HG03575 (cell line): ENCODE measurements around the gene TSPEAR.

Source experiments
- ATAC-seq: cut with Tn5 transposase; IDR thresholded peaks from one replicate; pipeline ENCODE4 v1.9.1; 2021; ENCODE audit not compliant: unreplicated experiment, insufficient number of reproducible peaks, low FRiP score; ENCODE audit errors: extremely low read depth

TSPEAR gene

GRCh38 chr21:44461464-44462001, 249.8 kb downstream of the TSPEAR start:
- no peak for ATAC-seq

- ATAC-seq, result no peak
These were observed 250.4 kb downstream of the TSPEAR start for GRCh38 chr21:44461005-44461404.

GRCh38 chr21:44460441-44460755, 251.0 kb downstream of the TSPEAR start:
- ATAC-seq, result no peak

GRCh38 chr21:44459712-44460440, 251.5 kb downstream of the TSPEAR start:
- no peak for ATAC-seq

- no peak for ATAC-seq
These were observed 252.2 kb downstream of the TSPEAR start for GRCh38 chr21:44458971-44459711.

- no peak for ATAC-seq
These were observed 254.2 kb downstream of the TSPEAR start for GRCh38 chr21:44456915-44457736.

GRCh38 chr21:44456214-44456914, 255.0 kb downstream of the TSPEAR start:
- no peak for ATAC-seq

- no peak for ATAC-seq
These were observed 255.7 kb downstream of the TSPEAR start for GRCh38 chr21:44455524-44456213.

- no peak for ATAC-seq
These were observed 256.4 kb downstream of the TSPEAR start, which contains the start of gene LRRC3 for GRCh38 chr21:44454747-44455523. TSS of gene LRRC3 (plus strand) at chr21:44455510. CDS start at chr21:44456645, 1,135 bp downstream.

GRCh38 chr21:44454058-44454457, 257.3 kb downstream of the TSPEAR start:
- no peak for ATAC-seq

GRCh38 chr21:44453120-44453519, 258.3 kb downstream of the TSPEAR start:
- no peak for ATAC-seq

GRCh38 chr21:44450999-44451398, 260.4 kb downstream of the TSPEAR start:
- no peak for ATAC-seq

- ATAC-seq, result no peak
These were observed 261.0 kb downstream of the TSPEAR start for GRCh38 chr21:44450402-44450801.

- no peak for ATAC-seq
These were observed 261.7 kb downstream of the TSPEAR start for GRCh38 chr21:44449473-44450363.

GRCh38 chr21:44448651-44449131, 262.7 kb downstream of the TSPEAR start:
- no peak for ATAC-seq
